Activated naive CD8-positive, alpha-beta T cell treated with anti-CD3 and anti-CD28 coated beads, Interleukin-2, amount 10 ng/mL, durations not matched to agents 7 days and 5 days (primary cell): ENCODE results near the gene SLC35F6. TPM values are rescaled to one million over a fixed set of nuclear protein-coding genes. Genes with fewer than 3 reads are reported as not detected.
A peak's percentile ranks its signal among the peaks of the same experiment; 100 is the strongest.
"Not testable (repeated sequence)": the region's sequence is repeated elsewhere in the genome, so short reads cannot be mapped to it uniquely, and the experiment has no call there.

Experiments
- ATAC-seq: fragments of 150-1000 bp; cut with Tn5 transposase; one replicate; pipeline ENCODE4 v1.10.0; 2021; ENCODE audit warnings: low read depth, moderate library complexity
- POLR2A ChIA-PET: fragments of 350-600 bp; sonication (Branson Sonifier 250); formaldehyde crosslinking; loops from one replicate; lab custom pipeline; 2021; ENCODE audit warnings: antibody characterized with exemption; lab: Charles Lee
- DNase-seq: peaks from one replicate; pipeline ENCODE4 v3.0.0; 2021
- H3K27ac Mint-ChIP-seq: one replicate; pipeline ENCODE4 v1.8.0; 2022; ENCODE audit warnings: mild to moderate bottlenecking, mixed read lengths
- H3K27me3 Mint-ChIP-seq: one replicate; pipeline ENCODE4 v1.8.0; 2022; ENCODE audit warnings: mild to moderate bottlenecking, moderate library complexity, mixed read lengths
- H3K36me3 Mint-ChIP-seq: one replicate; pipeline ENCODE4 v1.8.0; 2021; ENCODE audit warnings: mild to moderate bottlenecking, mixed read lengths
- H3K4me1 Mint-ChIP-seq: one replicate; pipeline ENCODE4 v1.8.0; 2021; ENCODE audit warnings: mixed read lengths
- H3K4me3 Mint-ChIP-seq: one replicate; pipeline ENCODE4 v1.8.0; 2022; ENCODE audit warnings: mild to moderate bottlenecking, moderate library complexity, mixed read lengths
- H3K9me3 Mint-ChIP-seq: one replicate; pipeline ENCODE4 v1.8.0; 2021; ENCODE audit warnings: mixed read lengths
- total RNA-seq, 2 experiments: library from RNA; stranded (reverse); gene quantifications; one replicate each; pipeline ENCODE4 v1.2.3, GENCODE V29; 2021

The SLC35F6 gene
- total RNA-seq, 2 experiments from 2014 or later: 19.5 to 19.7 TPM

- peaks cover 10% of the 10 kb centered on the region for H3K4me1 Mint-ChIP-seq
- POLR2A ChIA-PET: no interaction called here
- peaks cover 11% of the 10 kb centered on the region for H3K27me3 Mint-ChIP-seq
- no peaks in the 10 kb centered on the region for H3K36me3 Mint-ChIP-seq
- DNase-seq (no peak), ATAC-seq (no peak)
- no peak overlapping the region for H3K4me3 Mint-ChIP-seq
- H3K9me3 Mint-ChIP-seq: no peaks in the 10 kb centered on the region
- H3K27ac Mint-ChIP-seq: no peak overlapping the region
These were observed 9.5 kb upstream of the SLC35F6 start for GRCh38 chr2:26754539-26754938.

- H3K9me3 Mint-ChIP-seq: no peaks in the 10 kb centered on the region
- H3K4me1 Mint-ChIP-seq: peaks cover 10% of the 10 kb centered on the region
- H3K4me3 Mint-ChIP-seq: no peak overlapping the region
- POLR2A ChIA-PET: interaction anchor here (0.6 kb wide), 1 partner anchor 361 kb away, joined by 3 read pairs; no protein-coding TSS in a partner anchor
- no peak overlapping the region for H3K27ac Mint-ChIP-seq
- no peak for DNase-seq
- peaks cover 11% of the 10 kb centered on the region for H3K27me3 Mint-ChIP-seq
- ATAC-seq: no peak
- H3K36me3 Mint-ChIP-seq: no peaks in the 10 kb centered on the region
These were observed 9.0 kb upstream of the SLC35F6 start for GRCh38 chr2:26754972-26755670.

GRCh38 chr2:26756337-26756736 is 7.7 kb upstream of the SLC35F6 start:
- POLR2A ChIA-PET: no interaction called here
- Mint-ChIP-seq H3K27ac (no peak overlapping the region), H3K27me3 (peaks cover 12% of the 10 kb centered on the region), H3K9me3 (no peaks in the 10 kb centered on the region), H3K36me3 (no peaks in the 10 kb centered on the region), H3K4me3 (no peak overlapping the region), H3K4me1 (peaks cover 10% of the 10 kb centered on the region)
- ATAC-seq (no peak), DNase-seq (no peak)

- peaks cover 10% of the 10 kb centered on the region for H3K4me1 Mint-ChIP-seq
- ATAC-seq: no peak
- peaks cover 13% of the 10 kb centered on the region for H3K27me3 Mint-ChIP-seq
- no peaks in the 10 kb centered on the region for H3K9me3 Mint-ChIP-seq
- POLR2A ChIA-PET: interaction anchor here (1.2 kb wide), 1 partner anchor 11 kb away, joined by 3 read pairs; no protein-coding TSS in a partner anchor
- no peaks in the 10 kb centered on the region for H3K36me3 Mint-ChIP-seq
- DNase-seq: no peak
- no peak overlapping the region for H3K4me3 Mint-ChIP-seq
- H3K27ac Mint-ChIP-seq: no peak overlapping the region
These were observed 6.0 kb upstream of the SLC35F6 start for GRCh38 chr2:26757873-26758789.

GRCh38 chr2:26758790-26759321 is 5.2 kb upstream of the SLC35F6 start:
- Mint-ChIP-seq H3K4me3 (no peak overlapping the region), H3K36me3 (no peaks in the 10 kb centered on the region), H3K27me3 (peaks cover 13% of the 10 kb centered on the region), H3K27ac (no peak overlapping the region), H3K4me1 (peaks cover 12% of the 10 kb centered on the region), H3K9me3 (no peaks in the 10 kb centered on the region)
- POLR2A ChIA-PET: interaction anchor here (1.2 kb wide), 1 partner anchor 10 kb away, joined by 3 read pairs; no protein-coding TSS in a partner anchor
- ATAC-seq (no peak), DNase-seq (no peak)

- POLR2A ChIA-PET: no interaction called here
- DNase-seq (no peak), ATAC-seq (no peak)
- Mint-ChIP-seq H3K27me3 (peaks cover 8% of the 10 kb centered on the region), H3K4me1 (peaks cover 15% of the 10 kb centered on the region), H3K27ac (no peak overlapping the region), H3K36me3 (peaks cover 1% of the 10 kb centered on the region), H3K4me3 (no peak overlapping the region), H3K9me3 (no peaks in the 10 kb centered on the region)
These were observed 4.2 kb upstream of the SLC35F6 start for GRCh38 chr2:26759845-26760244.

- H3K9me3 Mint-ChIP-seq, POLR2A ChIA-PET, ATAC-seq, H3K27me3 Mint-ChIP-seq, H3K4me3 Mint-ChIP-seq, H3K36me3 Mint-ChIP-seq, DNase-seq, H3K27ac Mint-ChIP-seq: not testable (repeated sequence)
- H3K4me1 Mint-ChIP-seq: peaks cover 25% of the 10 kb centered on the region
These were observed 3.1 kb upstream of the SLC35F6 start for GRCh38 chr2:26760991-26761390.

GRCh38 chr2:26763019-26763418 is 1.1 kb upstream of the SLC35F6 start:
- POLR2A ChIA-PET: interaction anchor here (1.3 kb wide), 1 partner anchor 9 kb away, joined by 3 read pairs; no protein-coding TSS in a partner anchor
- H3K4me3 Mint-ChIP-seq: peak overlapping the region; percentile 95
- H3K4me1 Mint-ChIP-seq: peaks cover 24% of the 10 kb centered on the region
- peaks cover 1% of the 10 kb centered on the region for H3K36me3 Mint-ChIP-seq
- DNase-seq (no peak), ATAC-seq (no peak)
- H3K9me3 Mint-ChIP-seq: no peaks in the 10 kb centered on the region
- no peak overlapping the region for H3K27ac Mint-ChIP-seq
- H3K27me3 Mint-ChIP-seq: peaks cover 5% of the 10 kb centered on the region

GRCh38 chr2:26764906-26765305 is 822 bp downstream of the SLC35F6 start:
- Mint-ChIP-seq H3K4me3 (peak overlapping the region; percentile 95), H3K36me3 (peaks cover 3% of the 10 kb centered on the region), H3K9me3 (no peaks in the 10 kb centered on the region), H3K27me3 (peaks cover 5% of the 10 kb centered on the region), H3K27ac (peak overlapping the region; percentile 90), H3K4me1 (peaks cover 36% of the 10 kb centered on the region)
- POLR2A ChIA-PET: interaction anchor here (2.1 kb wide), 1 partner anchor 22 kb away, joined by 10 read pairs; the partner anchor contains the start of gene CENPA
- no peak for ATAC-seq
- no peak for DNase-seq

- H3K4me3 Mint-ChIP-seq: peak overlapping the region; percentile 95
- H3K27ac Mint-ChIP-seq: peak overlapping the region; percentile 90
- H3K27me3 Mint-ChIP-seq: peaks cover 5% of the 10 kb centered on the region
- POLR2A ChIA-PET: interaction anchor here (2.1 kb wide), 1 partner anchor 21 kb away, joined by 10 read pairs; the partner anchor contains the start of gene CENPA
- H3K9me3 Mint-ChIP-seq: no peaks in the 10 kb centered on the region
- ATAC-seq: no peak
- H3K36me3 Mint-ChIP-seq: peaks cover 3% of the 10 kb centered on the region
- peaks cover 40% of the 10 kb centered on the region for H3K4me1 Mint-ChIP-seq
- no peak for DNase-seq
These were observed 1.6 kb downstream of the SLC35F6 start for GRCh38 chr2:26765475-26766200.

- DNase-seq (no peak), ATAC-seq (no peak)
- Mint-ChIP-seq H3K9me3 (no peaks in the 10 kb centered on the region), H3K4me1 (peaks cover 51% of the 10 kb centered on the region), H3K36me3 (peaks cover 5% of the 10 kb centered on the region), H3K27ac (peak overlapping the region; percentile 43), H3K4me3 (no peak overlapping the region), H3K27me3 (no peaks in the 10 kb centered on the region)
- POLR2A ChIA-PET: no interaction called here
These were observed 3.0 kb downstream of the SLC35F6 start for GRCh38 chr2:26767129-26767528.

- Mint-ChIP-seq H3K27me3 (no peaks in the 10 kb centered on the region), H3K4me3 (no peak overlapping the region), H3K4me1 (peaks cover 59% of the 10 kb centered on the region), H3K36me3 (peaks cover 5% of the 10 kb centered on the region), H3K27ac (peak overlapping the region; percentile 70), H3K9me3 (no peaks in the 10 kb centered on the region)
- POLR2A ChIA-PET: no interaction called here
- DNase-seq: no peak
- no peak for ATAC-seq
These were observed 3.9 kb downstream of the SLC35F6 start for GRCh38 chr2:26767894-26768487.
